GM11168 (cell line): ENCODE measurements around the gene LDHAL6B.

Experiments used
- in situ Hi-C: fragments of 300-500 bp; cut with MboI; formaldehyde crosslinking; loops from one replicate; pipeline ENCODE4 v1.12.0; 2022; ENCODE audit warnings: low sequenced_read_pairs; ENCODE audit not compliant: unreplicated experiment

LDHAL6B gene

DNA sequence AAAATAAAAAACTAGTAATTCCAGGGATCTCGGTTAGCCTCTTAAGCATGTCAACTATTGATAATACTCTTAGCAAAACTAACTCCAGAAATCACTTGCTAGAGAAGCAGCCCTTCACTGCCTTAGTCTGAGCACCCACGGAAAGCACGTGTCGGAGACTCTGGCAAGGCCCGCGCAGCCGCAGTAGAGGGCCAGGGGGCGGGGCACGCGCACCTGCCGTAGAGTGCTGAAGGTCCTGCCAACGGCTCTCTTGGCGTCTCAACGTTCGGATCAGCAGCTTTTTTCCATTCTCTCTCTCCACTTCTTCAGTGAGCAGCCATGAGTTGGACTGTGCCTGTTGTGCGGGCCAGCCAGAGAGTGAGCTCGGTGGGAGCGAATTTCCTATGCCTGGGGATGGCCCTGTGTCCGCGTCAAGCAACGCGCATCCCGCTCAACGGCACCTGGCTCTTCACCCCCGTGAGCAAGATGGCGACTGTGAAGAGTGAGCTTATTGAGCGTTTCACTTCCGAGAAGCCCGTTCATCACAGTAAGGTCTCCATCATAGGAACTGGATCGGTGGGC lies at the start of gene LDHAL6B:
TSS of gene LDHAL6B (plus strand) at position 221 of the 561 bp plus-strand sequence. CDS start at position 319, 98 bp downstream.
- in situ Hi-C loops = no loop called here

DNA sequence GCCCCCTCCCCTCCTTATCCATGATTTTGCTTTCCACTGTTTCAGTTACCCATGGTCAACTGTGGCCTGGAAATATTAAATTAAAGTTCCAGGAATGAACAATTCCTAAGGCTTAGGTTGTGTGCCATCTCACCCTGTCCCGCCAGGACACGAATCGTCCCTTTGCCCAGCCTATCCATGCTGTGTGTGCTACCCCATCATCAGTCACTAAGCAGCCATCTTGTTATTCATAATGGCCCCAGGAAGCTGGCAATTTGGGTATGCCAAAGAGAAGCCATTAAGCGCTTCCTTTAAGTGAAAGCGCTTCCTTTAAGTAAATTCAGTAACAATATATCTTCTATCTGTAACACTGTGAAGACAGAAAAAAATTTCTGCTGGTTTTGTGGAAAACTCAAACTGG lies 49.2 kb upstream of the LDHAL6B start:
- in situ Hi-C loops = loop anchor here (25.0 kb wide), 1 partner anchor 330 kb away; no protein-coding TSS in a partner anchor

DNA sequence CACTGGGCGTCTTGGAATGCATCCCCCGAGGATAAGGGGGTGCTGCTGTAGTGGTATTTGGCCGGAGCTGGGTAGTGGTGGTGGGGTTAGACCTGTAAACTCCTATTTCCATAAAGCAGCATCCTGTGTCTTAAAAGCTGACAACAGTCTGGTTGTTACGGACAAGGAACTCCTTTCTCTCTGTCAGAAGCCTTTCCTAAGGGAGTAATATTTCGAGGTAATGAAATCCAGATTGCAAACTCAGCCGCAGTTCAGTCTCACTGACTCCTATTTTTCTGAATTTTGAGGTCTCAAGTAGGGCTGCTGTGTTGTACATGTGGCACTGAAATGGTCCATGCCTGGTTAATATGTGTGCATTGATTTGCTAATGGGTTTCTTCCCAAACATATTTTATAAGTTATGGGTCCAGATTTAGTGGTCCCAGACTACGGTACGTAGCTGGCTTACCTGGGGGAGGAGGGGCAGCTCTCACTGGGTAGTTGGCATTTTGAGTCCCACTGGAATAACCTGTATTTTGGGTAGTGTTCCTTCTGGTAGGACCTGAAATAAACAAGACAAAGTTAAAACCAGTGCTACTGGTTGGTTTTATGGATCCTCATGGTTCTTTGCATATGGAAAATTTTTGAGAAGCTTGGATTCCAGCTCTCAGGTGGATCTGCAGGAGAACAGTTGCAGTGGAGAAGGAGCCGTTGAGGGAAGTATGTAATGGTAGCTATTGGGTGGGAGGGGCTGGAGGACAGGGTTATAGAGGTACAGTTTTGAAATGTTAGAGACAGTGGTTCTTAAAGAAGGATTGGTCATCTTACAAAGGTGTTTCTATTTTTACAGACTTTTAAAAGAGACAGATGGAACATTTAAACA lies 48.6 kb upstream of the LDHAL6B start:
- in situ Hi-C loops = loop anchor here (25.0 kb wide), 1 partner anchor 329 kb away; no protein-coding TSS in a partner anchor

DNA sequence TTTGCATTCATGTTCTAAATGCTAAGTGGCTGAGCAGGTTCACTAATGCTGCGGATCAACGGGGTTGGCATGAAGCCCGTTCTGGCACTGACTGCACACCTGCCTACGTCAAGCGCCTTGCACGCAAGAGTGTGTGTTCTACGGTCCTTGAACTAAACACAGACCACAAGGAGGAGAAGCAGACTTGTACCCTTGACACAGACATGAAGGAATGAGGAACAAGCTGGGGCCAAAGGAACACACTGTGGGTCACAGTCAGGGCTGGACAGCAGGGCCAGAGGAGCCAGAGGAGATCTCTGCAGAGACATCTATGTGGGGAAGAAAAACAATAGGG lies 48.0 kb upstream of the LDHAL6B start:
- in situ Hi-C loops = loop anchor here (25.0 kb wide), 1 partner anchor 329 kb away; no protein-coding TSS in a partner anchor

DNA sequence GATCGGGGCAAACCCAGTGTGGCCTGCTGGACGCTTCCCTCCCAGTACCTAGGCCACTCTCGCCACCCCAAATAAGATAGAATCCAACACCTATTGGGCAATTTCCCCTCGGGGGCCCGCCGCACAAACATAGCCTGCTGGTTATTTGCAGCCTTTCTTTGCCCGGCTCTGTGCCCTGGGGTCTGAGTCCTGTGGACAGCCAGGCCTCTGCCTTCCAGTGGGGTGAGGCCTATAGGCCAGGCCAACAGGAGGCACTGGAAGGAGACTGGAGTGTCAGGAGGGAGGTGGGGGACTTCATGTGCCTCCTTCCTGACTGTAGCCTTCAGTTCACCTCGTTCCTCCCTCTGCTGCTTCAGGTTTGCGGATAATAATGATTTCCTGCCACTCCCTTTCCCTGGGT lies 47.4 kb upstream of the LDHAL6B start:
- in situ Hi-C loops = loop anchor here (25.0 kb wide), 1 partner anchor 328 kb away; no protein-coding TSS in a partner anchor

DNA sequence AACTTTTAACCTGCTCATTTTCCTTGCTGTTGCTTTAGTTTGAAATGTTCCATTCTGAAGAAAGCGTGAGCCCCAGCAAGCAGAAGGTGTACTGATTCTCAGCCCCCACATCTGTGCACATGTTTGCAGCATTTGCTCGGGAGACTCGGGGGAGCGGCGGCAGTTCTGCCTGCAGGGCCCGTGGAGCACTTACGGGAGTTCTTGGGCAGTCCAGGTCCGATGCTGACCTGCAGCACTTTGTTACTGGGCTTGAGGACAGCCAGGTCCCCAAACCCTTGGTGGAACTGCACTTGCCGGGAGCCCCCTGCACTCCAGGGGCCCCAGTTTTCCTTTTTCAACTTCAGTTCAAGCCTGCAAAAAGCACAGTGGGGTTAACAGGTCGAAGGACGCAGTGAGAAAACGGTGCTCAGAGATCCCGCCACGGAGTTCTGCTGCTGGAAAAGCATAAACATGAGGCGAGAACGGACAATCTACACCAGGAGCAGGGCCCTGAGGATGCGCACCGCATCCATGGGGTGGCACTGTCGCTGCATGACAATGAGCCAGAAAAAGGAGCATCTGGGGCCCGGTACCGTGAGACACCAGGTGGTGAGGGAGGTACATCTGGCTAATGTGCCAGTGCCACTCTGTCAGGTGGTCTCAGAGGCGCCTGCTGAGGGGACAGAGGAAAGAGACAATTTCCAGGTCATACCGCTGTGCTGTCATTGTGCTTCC lies 45.6 kb upstream of the LDHAL6B start:
- in situ Hi-C loops = loop anchor here (25.0 kb wide), 1 partner anchor 326 kb away; no protein-coding TSS in a partner anchor

DNA sequence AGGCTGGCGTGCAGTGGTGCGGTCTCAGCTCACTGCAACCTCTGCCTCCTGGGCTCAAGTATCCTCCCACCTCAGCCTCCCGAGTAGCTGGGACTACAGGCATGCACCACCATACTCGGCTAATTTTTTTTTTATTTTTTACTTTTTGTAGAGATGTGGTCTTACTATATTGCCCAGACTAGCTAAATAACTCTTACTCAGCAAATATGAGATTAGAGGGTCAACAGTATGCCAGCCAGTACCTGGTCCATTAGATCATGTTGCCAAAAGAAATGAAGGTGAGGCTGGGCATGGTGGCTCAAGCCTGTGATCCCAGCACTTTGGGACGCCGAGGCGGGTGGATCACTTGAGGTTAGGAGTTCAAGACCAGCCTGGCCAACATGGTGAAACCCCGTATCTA lies 44.6 kb upstream of the LDHAL6B start:
- in situ Hi-C loops = loop anchor here (25.0 kb wide), 1 partner anchor 325 kb away; no protein-coding TSS in a partner anchor

DNA sequence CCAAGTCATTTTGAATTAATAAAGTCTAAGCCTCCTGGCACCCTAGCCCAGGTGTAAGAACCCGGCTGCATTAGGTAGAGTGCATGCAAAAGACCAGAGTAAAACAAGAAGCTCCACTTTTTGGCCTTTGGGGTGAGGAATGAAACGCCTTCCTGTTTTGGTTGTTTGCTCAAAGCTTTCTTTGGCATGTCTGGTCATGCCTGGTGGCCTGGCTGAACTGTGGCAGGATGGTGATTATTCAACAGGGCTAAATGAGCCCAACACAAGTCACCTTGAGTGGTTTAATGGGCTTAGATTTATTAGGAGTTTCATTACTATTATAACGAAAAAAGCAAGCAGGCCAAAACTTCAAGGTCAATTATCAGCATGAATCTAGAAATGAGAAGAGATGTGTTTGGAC lies 40.9 kb upstream of the LDHAL6B start:
- in situ Hi-C loops = loop anchor here (25.0 kb wide), 1 partner anchor 322 kb away; no protein-coding TSS in a partner anchor

DNA sequence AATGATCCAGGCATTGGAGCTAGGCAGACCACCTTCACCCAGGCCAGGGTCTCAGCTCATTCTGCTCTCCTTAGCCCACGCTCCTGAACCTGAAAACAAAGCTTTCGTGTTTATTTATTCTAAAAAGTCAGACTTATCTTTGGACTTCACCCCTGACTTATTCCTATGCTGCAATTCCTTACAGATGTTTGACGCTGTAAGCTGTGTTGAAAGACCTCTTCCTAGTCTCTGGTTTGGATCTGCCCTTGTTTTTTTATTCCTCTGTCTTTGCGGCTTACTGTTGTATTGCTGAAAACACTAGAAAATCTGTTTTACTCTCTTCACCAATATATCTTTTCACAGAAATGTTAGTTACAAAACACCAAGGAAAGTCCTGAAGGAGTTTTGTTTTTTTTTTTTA lies 40.5 kb upstream of the LDHAL6B start:
- in situ Hi-C loops = loop anchor here (25.0 kb wide), 1 partner anchor 321 kb away; no protein-coding TSS in a partner anchor

DNA sequence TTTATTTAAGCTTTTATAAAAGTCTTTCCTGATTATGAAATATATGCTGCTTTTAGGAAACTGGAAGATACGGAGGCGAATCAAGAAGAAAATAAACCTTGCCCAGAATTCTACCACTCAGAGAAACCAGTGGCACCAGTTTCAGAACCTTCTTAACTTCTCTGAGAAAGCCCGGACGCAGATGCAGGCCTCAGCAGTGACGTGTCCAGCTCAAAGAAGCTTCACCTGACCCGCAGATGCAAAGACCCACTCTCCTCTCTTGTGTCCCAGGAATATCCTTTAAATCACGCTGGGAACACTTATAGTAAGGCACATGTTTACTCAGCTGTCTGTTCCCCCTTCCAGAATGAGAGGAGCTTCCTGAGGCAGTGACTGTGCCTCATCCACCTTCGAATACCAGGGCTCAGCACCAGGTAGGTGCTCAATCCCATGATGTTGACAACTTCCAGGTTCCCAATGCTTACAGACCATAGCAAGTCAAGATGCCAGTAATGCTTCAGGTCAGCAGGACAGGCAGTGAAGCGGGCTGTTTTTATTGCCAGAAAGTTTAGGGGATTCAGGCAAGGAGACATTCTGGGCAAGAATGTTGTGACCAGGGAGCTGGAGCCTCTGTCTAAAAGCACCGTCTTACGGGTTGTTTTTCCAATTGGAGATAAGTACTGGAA lies 39.9 kb upstream of the LDHAL6B start:
- in situ Hi-C loops = loop anchor here (25.0 kb wide), 1 partner anchor 321 kb away; no protein-coding TSS in a partner anchor

DNA sequence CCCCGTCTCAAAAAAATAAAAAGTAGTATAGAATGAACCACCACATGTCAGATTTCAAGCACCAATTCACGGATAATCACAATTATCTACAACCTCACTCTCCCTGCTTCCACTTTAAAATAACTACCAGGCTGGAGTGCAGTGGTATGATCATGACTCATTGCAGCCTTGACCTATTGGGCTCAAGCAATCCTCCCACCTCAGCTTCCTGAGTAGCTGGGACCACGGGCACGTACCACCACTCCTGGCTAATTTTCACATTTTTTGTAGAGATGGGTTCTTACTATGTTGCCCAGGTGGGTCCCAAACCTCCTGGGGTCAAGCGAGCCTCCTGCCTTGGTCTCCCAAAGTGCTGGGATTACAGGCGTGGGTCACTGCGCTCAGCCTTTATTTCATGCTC lies 38.1 kb upstream of the LDHAL6B start:
- in situ Hi-C loops = loop anchor here (25.0 kb wide), 1 partner anchor 319 kb away; no protein-coding TSS in a partner anchor

DNA sequence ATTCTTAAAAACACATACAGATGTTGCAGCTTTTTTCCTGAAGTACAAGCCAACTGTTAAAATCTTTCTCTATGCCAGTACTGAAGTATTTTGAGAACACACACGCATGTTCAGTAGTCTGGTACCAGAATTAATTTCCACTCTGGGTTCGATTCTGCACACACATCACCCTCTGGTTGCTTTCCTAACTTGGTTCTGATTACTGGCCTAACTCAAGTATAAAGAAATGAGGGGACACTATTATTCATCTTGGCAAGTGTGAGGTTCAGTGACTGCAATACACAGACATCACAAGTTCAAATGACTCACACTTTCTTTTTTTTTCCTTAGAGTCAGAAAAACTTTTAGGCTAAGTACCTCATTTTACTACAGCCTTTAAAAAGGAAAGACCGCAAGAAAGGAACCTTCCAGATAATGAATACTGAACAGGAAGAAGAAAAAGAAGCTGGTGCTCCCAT lies 37.4 kb upstream of the LDHAL6B start:
- in situ Hi-C loops = loop anchor here (25.0 kb wide), 1 partner anchor 318 kb away; no protein-coding TSS in a partner anchor

DNA sequence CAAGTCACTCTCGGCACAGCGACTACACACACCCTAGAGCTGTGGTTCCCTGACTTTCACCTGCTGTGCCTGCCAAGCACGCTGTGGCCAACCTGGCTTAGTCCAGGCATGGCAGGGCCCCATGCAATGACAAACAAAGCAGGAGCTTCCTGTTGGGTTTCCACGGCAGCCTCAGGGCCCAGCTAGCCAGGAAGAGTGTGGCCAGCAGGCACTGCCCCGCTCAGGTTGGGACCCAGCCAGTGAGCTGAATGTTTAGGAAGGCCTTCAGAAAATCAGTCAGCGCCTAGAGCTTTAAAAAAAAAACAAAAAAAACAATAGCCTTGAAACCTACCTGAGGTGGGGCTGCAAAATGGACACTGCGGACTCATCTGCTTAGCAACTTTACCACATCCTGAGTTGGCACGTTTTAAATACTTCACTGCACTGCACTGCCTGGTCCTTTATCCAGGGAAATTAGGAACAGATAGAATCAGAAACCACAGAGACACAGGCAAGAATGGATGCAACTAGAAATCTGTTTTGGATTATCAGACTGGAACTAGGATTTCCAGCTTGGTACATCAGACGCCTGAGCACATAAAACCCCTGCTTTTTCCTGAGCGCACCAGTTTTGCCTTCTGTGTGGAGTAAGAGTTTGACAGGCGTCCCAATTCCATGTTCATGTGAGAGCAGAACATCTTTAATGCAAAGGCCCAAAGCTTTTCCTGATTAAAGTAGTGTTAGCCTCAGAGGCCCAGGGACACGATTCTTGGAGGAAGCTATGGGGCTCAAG lies 36.2 kb upstream of the LDHAL6B start:
- in situ Hi-C loops = loop anchor here (10.0 to 25.0 kb wide), 2 partner anchors 204 to 317 kb away; partner anchors contain the start of gene MYO1E

DNA sequence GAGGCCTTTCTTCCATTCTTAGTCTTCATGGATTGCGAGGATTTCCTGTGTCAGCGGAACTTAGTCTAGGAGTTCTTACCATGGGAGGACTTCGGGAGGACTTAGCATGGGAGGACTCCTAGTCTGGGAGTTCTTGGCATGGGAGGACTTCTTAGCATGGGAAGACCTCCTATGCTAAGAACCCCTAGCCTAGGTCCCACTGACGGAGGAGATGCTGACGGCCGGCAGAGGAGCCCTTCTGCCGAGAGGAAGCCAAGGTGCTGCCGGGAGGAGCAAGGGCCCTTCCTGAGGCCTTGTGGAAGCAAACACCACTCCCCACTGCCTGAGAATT lies 35.6 kb upstream of the LDHAL6B start:
- in situ Hi-C loops = loop anchor here (10.0 to 25.0 kb wide), 2 partner anchors 204 to 316 kb away; partner anchors contain the start of gene MYO1E

DNA sequence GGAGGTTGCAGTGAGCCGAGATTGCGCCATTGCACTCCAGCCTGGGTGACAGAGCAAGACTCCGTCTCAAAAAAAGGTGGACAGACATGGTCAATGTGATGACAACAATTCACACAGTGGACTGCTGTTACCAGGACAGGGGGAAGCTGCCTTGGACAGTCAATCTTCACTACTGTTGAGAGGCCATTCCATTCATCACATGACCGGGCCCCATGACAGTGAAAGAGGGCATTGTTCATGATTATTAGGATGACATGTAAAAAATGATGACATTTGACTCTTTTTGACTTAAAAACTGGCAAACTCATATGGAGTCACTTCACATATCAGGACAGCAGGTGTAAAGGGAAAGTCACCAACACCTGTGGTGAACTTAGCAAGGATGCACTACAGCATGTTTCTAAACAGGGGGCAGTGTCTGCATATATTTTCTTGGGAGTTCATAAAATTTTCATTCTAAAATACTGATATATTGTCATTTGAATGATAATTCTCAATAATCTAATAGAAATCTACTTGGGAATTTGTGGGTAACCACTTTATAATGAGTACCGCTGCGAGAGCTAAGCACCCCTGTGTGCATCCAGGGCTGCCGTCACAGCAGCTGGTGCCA lies 34.2 kb upstream of the LDHAL6B start:
- in situ Hi-C loops = loop anchor here (10.0 to 25.0 kb wide), 2 partner anchors 202 to 315 kb away; partner anchors contain the start of gene MYO1E

DNA sequence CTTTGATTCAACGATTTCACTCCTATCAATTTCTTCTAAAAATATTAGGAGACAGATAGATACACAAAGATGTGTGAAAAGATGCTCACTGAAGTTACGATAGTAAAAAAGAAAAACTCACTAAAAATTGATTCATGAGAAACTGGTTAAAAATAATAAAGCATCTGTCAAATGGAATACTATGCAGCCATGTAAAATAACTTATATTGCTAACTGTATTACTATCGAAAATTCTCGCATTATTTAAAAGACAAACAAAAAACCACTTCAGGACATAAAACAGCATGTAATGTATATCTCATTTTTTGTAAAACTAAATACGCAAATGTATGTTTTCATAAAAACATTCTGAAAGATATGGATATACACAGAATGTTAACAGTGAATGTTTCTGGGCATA lies 33.4 kb upstream of the LDHAL6B start:
- in situ Hi-C loops = loop anchor here (10.0 to 25.0 kb wide), 2 partner anchors 202 to 314 kb away; partner anchors contain the start of gene MYO1E

DNA sequence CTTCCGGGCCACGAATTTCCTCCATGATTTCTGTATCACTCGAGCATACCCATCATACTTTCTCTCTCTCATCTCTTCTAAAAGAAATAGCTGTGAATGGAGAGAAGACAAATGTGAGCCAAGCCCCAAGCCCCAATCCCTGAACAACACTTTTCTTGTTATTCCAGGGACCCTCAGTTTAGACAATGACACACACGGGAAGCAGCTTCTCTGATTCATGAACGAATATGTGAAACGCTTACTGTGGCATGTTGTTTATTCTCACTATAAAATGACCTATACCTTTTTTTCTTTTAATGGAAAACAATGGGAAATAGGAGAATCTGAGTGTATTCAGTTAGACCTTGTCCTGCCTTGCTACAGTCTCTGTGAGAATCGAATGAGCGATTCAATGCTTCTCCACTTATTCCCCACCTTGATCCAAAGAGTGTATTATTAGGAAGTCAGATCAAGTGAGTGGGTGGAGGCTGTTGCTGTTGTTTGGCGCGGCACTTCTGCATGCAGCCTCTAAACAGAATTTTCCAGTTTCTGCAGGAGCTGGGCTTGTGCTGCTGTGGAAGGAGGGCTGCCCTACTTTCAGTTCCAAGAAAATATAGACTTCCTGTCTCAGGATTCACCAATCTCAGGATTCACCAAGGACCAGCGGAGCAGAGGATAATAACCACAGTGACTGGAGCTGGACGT lies 32.4 kb upstream of the LDHAL6B start:
- in situ Hi-C loops = loop anchor here (10.0 to 25.0 kb wide), 2 partner anchors 201 to 313 kb away; partner anchors contain the start of gene MYO1E
